ENCODE data around the gene GRAP2. TPM values are rescaled to one million over a fixed set of nuclear protein-coding genes. Genes with fewer than 3 reads are reported as not detected.

The GRAP2 gene
- total and polyA plus RNA-seq, 9 of the 15 experiments (the other 6 are each of a cell fraction or from before 2014, with no cell fraction given): 4.8 to 88.7 (median 60.4) TPM

DNA sequence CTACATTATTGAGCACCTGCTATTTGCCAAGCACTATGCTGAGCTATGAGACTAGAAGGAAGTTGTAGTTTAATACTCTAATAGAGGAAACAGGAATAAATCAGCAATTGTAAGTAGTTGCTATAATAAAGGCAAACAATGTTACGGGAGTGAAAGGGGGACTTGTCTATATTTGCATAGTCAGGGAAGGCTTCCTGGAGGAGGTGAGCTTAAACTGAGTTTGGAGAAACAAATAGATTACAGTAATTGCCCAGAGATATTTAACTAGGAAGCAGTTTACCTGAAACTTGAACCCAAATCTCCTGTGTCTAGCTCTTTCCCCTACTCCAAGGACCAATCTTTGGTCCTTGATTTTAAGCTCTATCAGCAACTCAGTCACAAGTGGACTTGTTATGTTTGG lies 5.2 kb upstream of the GRAP2 start (continued):
- TF ChIP-seq, protein P1, sequence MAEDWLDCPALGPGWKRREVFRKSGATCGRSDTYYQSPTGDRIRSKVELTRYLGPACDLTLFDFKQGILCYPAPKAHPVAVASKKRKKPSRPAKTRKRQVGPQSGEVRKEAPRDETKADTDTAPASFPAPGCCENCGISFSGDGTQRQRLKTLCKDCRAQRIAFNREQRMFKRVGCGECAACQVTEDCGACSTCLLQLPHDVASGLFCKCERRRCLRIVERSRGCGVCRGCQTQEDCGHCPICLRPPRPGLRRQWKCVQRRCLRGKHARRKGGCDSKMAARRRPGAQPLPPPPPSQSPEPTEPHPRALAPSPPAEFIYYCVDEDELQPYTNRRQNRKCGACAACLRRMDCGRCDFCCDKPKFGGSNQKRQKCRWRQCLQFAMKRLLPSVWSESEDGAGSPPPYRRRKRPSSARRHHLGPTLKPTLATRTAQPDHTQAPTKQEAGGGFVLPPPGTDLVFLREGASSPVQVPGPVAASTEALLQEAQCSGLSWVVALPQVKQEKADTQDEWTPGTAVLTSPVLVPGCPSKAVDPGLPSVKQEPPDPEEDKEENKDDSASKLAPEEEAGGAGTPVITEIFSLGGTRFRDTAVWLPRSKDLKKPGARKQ (CRISPR knock-in tag; IDR thresholded peaks at IDR 0.05): no peak
- TF ChIP-seq SP1 (CRISPR knock-in tag; IDR thresholded peaks at IDR 0.05) (no peak), RBM25 (IDR thresholded peaks at IDR 0.05; ENCODE audit: low read depth, low read length, severe bottlenecking) (peak; percentile 97), ZNF253 (CRISPR knock-in tag; conservative IDR thresholded peaks at IDR 0.05) (no peak), TOE1 (IDR thresholded peaks at IDR 0.05; ENCODE audit: borderline replicate concordance) (no peak), TOE1 (CRISPR knock-in tag; IDR thresholded peaks at IDR 0.05; ENCODE audit: borderline replicate concordance, low read depth) (no peak), L3MBTL2 (IDR thresholded peaks at IDR 0.05) (no peak), ZFP30 (CRISPR knock-in tag; IDR thresholded peaks at IDR 0.05; ENCODE audit: borderline replicate concordance) (no peak), ETS1 (conservative IDR thresholded peaks at IDR 0.05; ENCODE audit: control insufficient read depth, low read depth, low read length) (no peak), GATA2 (CRISPR knock-in tag; IDR thresholded peaks at IDR 0.05) (no peak), CBX3 (IDR thresholded peaks at IDR 0.05; ENCODE audit: borderline replicate concordance in 1 of 2, low read length in 2 of 2) (no peak), MAFG (tag; conservative IDR thresholded peaks at IDR 0.05) (no peak), IRF9 (tag; IDR thresholded peaks at IDR 0.05) (no peak)

Measured in K562 (cell line).